AG04449 (cell line): ENCODE measurements around the gene DNM3.

ENCODE experiments used
- CTCF ChIA-PET: fragments of 350-600 bp; formaldehyde crosslinking; extraction: SDS; loops from one replicate; lab custom pipeline; 2021; ENCODE audit warnings: antibody characterized with exemption; lab: Yijun Ruan, JAX
- POLR2A ChIA-PET: fragments of 400-600, 350-600 bp; formaldehyde crosslinking; extraction: SDS; loops from one replicate; lab custom pipeline; 2020; ENCODE audit warnings: antibody characterized with exemption, inconsistent platforms; lab: Yijun Ruan, JAX
- DNase-seq: peaks from one replicate; pipeline ENCODE4 v3.0.0-alpha.2; 2010; ENCODE audit warnings: low read depth, low spot score
- H3K4me3 ChIP-seq: 2 replicates; pipeline ENCODE4 v1.5.1; 2011; ENCODE audit warnings: low read depth, mild to moderate bottlenecking, control low read depth, low read length
- TF ChIP-seq, protein P1 (sequence below): IDR thresholded peaks from one replicate; pipeline ENCODE4 v1.5.1; 2011; ENCODE audit warnings: mild to moderate bottlenecking, moderate library complexity, low read length, control low read depth, inconsistent platforms; ENCODE audit not compliant: insufficient read depth; ENCODE audit errors: missing control alignments

DNM3 gene

GRCh38 chr1:171898941-171899340 lies 57.6 kb downstream of the DNM3 start:
- DNase-seq: no peak
- CTCF ChIA-PET: no interaction called here
- POLR2A ChIA-PET: no interaction called here
- H3K4me3 ChIP-seq: no peak overlapping the region
- TF ChIP-seq, protein P1, sequence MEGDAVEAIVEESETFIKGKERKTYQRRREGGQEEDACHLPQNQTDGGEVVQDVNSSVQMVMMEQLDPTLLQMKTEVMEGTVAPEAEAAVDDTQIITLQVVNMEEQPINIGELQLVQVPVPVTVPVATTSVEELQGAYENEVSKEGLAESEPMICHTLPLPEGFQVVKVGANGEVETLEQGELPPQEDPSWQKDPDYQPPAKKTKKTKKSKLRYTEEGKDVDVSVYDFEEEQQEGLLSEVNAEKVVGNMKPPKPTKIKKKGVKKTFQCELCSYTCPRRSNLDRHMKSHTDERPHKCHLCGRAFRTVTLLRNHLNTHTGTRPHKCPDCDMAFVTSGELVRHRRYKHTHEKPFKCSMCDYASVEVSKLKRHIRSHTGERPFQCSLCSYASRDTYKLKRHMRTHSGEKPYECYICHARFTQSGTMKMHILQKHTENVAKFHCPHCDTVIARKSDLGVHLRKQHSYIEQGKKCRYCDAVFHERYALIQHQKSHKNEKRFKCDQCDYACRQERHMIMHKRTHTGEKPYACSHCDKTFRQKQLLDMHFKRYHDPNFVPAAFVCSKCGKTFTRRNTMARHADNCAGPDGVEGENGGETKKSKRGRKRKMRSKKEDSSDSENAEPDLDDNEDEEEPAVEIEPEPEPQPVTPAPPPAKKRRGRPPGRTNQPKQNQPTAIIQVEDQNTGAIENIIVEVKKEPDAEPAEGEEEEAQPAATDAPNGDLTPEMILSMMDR: no peak

- ChIA-PET CTCF (no interaction called here), POLR2A (no interaction called here)
- TF ChIP-seq, protein P1: no peak
- DNase-seq: no peak
- H3K4me3 ChIP-seq: no peak overlapping the region
Observed at GRCh38 chr1:171899838-171900237, 58.5 kb downstream of the DNM3 start.

GRCh38 chr1:171901245-171901644 lies 59.9 kb downstream of the DNM3 start:
- TF ChIP-seq, protein P1: no peak
- H3K4me3 ChIP-seq: no peak overlapping the region
- CTCF ChIA-PET: interaction anchor here (0.6 to 1.2 kb wide), 2 partner anchors 9 to 12 kb away, joined by 3 read pairs; no protein-coding TSS in a partner anchor
- POLR2A ChIA-PET: no interaction called here
- DNase-seq: no peak

DNA sequence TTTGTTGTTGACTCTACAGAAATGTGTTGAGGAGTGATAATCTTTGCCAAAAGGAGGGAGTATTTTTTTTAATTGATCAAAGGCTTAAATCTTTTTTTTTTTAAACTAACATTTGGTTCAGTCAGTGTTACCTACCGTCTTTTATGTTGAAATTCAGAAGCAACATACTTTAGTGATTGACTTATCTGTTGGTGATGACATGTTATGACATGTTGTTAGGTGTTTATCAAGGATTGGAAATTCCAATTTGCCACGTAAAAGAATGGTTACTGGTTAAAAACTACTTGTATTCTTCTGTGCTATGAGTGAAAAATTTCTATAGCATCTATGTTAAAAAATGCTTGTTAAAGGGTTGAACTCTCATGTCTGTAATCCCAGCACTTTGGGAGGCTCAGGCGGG lies 61.2 kb downstream of the DNM3 start:
- CTCF ChIA-PET: no interaction called here
- TF ChIP-seq, protein P1: no peak
- no peak for DNase-seq
- POLR2A ChIA-PET: no interaction called here
- no peak overlapping the region for H3K4me3 ChIP-seq

DNA sequence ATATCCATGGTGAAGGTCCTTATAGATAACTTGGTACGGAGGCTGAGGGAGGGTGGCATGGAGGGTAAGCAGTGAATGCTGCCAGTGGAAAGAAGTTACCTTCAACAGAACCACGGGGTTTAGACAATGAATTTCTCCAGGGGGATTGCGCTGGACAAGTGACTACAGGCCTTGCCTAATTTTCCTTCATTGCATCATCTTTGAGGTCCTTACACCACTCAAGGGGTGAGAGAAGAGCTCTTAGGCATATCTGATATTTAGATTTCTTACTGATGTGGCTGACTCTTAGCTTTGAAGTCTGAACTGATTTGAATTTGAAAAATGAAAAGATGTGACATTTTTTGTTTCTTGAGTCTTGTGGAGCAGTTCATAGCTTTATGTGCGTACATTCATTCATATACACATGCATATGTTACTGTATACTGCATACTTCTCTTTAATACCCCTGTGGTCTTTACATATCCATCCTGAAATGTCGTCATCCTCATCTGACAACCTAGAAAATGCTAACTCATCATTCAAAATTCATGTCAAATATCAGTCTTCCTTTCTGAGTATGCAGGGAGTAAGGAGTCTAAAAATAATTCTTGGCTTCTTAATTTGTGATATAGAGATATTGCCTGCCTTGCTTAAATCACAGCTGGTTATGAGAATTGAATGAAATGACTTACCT lies 63.6 kb downstream of the DNM3 start:
- no peak overlapping the region for H3K4me3 ChIP-seq
- DNase-seq: no peak
- TF ChIP-seq, protein P1: no peak
- CTCF ChIA-PET: no interaction called here
- POLR2A ChIA-PET: no interaction called here

GRCh38 chr1:171909711-171910110 lies 68.4 kb downstream of the DNM3 start:
- CTCF ChIA-PET: interaction anchor here (0.6 to 2.7 kb wide), 2 partner anchors 75 to 108 kb away, joined by 4 to 9 read pairs; no protein-coding TSS in a partner anchor
- POLR2A ChIA-PET: no interaction called here
- DNase-seq: no peak
- TF ChIP-seq, protein P1: no peak
- H3K4me3 ChIP-seq: no peak overlapping the region
